OCI-LY1 (cell line): ENCODE data around the gene CSNK1A1.

Source experiments
- EZH2 ChIP-seq: fragments of 200-600 bp; sonication (generic), shearing (Covaris generic); IDR thresholded peaks from 2 replicates; pipeline ENCODE4 v1.8.0; 2017; ENCODE audit warnings: borderline replicate concordance, mixed run types, mild to moderate bottlenecking, antibody characterized with exemption, low read length, moderate library complexity, mixed read lengths
- TF ChIP-seq, protein P1 (sequence below): fragments of 200-600 bp; sonication (generic), shearing (Covaris generic); IDR thresholded peaks from 2 replicates; pipeline ENCODE4 v1.5.1; 2017; ENCODE audit warnings: mild to moderate bottlenecking, antibody characterized with exemption, low read length, moderate library complexity, mixed read lengths

DNA sequence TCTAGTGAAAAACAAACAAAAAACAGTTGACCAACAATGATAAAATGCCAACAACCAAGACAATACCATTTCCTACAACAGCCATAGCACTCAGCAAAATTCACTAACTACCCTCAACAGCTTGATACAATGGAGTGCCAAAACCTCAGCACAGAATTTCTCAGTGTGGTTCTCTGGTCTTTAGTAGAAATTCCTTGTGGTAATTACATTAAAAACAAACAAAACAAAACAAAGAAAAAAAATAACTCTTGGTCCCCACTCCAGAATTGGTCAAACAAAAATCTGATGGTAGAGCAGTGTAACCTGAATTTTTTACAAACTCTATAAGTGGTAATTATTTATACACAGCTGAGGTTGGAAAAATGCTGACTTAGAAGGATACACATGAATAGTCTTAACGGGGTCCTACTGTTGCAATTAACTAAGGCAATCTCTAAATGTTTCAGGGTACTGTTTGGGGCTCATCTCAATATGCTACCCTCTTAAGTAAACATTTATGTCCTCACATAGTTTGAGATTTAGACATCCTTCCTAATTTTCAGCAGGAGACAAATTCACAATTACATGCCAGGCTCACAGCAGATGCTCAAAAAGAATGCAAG, 13.8 kb downstream of the CSNK1A1 start:
- TF ChIP-seq, protein P1, sequence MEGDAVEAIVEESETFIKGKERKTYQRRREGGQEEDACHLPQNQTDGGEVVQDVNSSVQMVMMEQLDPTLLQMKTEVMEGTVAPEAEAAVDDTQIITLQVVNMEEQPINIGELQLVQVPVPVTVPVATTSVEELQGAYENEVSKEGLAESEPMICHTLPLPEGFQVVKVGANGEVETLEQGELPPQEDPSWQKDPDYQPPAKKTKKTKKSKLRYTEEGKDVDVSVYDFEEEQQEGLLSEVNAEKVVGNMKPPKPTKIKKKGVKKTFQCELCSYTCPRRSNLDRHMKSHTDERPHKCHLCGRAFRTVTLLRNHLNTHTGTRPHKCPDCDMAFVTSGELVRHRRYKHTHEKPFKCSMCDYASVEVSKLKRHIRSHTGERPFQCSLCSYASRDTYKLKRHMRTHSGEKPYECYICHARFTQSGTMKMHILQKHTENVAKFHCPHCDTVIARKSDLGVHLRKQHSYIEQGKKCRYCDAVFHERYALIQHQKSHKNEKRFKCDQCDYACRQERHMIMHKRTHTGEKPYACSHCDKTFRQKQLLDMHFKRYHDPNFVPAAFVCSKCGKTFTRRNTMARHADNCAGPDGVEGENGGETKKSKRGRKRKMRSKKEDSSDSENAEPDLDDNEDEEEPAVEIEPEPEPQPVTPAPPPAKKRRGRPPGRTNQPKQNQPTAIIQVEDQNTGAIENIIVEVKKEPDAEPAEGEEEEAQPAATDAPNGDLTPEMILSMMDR: no peak
- TF ChIP-seq EZH2: no peak
